A673 (cell line): ENCODE data around the gene DDX27.

Source experiments
- EZH2 ChIP-seq: fragments of 200-600 bp; sonication (generic); IDR thresholded peaks from 2 replicates; pipeline ENCODE4 v1.6.1; 2017; ENCODE audit warnings: borderline replicate concordance, low read depth, mild to moderate bottlenecking, mixed read lengths, antibody characterized with exemption, low read length; ENCODE audit not compliant: poor library complexity, severe bottlenecking
- TF ChIP-seq, protein P1 (sequence below): fragments of 300-800, 200-600 bp; sonication (generic); conservative IDR thresholded peaks from 2 replicates; pipeline ENCODE4 v1.5.1; 2017; ENCODE audit warnings: low read depth, mild to moderate bottlenecking, antibody characterized with exemption, low read length, moderate library complexity, mixed read lengths

DNA sequence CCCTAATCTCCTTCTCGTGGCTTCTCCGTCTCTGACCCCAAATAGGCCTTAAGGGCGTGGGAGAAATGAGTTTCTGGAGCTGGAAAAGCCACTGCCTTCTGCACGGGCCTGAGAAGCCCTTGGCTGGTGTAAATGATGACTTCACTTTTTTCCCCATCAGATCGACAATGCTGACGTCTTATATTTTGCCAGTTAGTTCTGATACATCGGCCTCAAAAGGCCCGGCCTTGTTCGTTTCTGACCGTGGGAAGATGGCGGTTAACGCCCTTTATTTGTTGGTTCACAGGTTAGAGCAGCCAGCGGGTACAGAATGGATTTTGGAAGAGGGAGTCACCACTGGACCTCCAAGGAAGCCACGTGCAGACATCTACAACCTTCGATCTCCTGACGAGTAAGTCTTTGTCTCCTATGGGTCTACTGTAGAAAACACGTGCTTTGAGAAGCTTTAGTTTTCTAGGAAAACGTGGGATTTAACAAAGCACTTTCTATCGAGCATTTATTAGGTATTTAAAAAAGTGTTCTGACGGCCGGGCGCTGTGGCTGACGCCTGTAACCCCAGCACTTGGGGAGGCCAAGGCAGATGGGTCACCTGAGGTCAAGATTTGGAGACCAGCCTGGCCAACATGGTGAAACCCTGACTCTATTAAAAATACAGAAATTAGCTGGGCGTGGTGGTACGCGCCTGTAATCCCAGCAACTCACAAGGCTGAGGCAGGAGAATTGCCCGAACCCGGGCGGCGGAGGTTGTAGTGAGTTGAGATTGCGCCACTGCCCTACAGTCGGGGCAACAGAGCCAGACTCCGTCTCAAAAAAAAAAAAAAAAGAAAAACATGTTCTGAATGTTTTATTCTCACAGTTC is 59.8 kb downstream of the DDX27 start:
- TF ChIP-seq, protein P1, sequence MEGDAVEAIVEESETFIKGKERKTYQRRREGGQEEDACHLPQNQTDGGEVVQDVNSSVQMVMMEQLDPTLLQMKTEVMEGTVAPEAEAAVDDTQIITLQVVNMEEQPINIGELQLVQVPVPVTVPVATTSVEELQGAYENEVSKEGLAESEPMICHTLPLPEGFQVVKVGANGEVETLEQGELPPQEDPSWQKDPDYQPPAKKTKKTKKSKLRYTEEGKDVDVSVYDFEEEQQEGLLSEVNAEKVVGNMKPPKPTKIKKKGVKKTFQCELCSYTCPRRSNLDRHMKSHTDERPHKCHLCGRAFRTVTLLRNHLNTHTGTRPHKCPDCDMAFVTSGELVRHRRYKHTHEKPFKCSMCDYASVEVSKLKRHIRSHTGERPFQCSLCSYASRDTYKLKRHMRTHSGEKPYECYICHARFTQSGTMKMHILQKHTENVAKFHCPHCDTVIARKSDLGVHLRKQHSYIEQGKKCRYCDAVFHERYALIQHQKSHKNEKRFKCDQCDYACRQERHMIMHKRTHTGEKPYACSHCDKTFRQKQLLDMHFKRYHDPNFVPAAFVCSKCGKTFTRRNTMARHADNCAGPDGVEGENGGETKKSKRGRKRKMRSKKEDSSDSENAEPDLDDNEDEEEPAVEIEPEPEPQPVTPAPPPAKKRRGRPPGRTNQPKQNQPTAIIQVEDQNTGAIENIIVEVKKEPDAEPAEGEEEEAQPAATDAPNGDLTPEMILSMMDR = no peak
- no peak for TF ChIP-seq EZH2
